GM18520 (cell line): ENCODE results near the gene SBSN.

Source experiments
- ATAC-seq: cut with Tn5 transposase; IDR thresholded peaks from one replicate; pipeline ENCODE4 v1.9.1; 2021; ENCODE audit not compliant: unreplicated experiment

Gene SBSN

DNA sequence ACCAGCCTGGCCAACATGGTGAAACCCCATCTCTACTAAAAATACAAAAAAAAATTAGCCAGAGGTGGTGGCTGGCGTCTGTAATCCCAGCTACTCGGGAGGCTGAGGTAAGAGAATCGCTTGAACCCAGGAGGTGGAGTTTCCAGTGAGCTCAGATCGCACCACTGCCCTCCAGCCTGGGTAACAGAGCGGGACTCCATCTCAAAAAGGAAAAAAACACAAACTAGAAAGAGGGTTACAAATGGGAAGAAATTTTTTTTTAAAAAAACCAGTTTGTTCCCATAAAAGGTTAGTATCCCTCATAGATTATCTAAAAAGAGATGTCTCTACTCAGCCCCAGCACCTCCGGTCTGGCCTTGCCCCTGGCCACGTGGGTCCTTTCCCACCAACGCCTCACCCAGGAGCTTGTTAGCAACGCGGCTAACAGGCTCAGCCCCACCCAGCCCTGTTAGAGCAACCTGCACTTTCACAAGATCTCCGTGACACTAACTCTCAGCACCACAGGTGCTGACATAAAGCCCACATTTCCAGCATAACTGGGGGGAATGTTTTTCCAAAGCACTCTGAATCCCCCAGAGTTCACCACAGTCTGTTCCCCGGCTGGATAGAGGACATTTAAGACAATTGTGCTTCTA, 19.0 kb downstream of the SBSN start:
- no peak for ATAC-seq

DNA sequence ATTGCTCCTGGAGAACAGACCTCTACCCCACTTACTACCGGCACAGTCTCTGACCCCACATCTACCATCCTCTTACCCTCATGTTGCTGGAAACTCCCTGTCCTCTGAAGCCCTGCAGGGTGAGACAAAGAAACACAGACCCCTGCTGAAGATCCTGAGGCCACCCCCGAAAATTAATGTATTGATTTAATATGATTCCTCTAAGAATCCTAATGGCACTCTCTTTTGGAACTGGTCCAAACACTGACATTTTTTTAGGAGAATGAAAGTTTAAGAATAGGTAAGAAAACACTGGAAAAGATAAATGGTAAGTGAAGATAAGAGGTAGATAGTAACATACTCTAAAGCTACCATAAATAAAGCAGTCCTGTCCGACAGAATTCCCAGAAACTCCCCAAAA, 20.0 kb downstream of the SBSN start:
- no peak for ATAC-seq

DNA sequence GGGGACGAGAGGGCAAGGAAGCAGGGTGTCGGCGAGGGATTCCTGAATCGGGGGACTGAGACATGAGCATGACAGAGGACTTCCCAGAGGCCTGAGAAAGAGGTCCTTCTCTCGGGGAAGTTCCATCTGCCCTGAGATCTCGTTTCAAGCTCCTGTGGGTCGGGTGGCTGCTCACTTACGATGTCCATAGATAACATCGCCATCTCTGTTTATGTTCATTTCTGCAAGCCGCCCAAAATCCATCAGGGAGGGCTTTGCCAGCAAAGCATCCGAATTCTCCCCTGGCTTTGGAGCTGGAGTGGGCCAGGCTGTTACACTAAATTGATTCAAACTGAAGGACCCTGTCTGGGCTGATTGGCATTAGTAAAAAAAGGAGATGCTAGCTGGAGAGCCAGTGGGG, 20.6 kb downstream of the SBSN start:
- no peak for ATAC-seq

DNA sequence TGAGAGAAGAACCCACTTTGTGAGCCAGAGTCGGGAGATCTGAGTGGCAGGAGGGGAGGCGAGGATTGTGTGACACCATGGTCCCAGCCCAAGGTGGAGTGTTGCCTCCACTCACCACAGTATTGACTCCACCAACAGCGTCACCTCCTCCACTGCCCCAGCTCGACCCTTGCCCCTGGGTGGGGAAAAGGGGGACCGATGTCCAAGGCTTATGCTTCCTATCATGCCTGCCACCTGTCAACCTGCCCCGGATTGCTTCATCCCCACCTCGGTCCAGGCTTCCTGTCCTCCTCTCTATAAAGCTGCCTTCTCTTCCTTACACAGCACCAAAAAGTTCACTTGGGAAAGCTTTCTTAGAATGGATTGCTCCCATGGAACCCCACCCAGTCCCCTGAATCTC, 22.1 kb downstream of the SBSN start:
- ATAC-seq: no peak

DNA sequence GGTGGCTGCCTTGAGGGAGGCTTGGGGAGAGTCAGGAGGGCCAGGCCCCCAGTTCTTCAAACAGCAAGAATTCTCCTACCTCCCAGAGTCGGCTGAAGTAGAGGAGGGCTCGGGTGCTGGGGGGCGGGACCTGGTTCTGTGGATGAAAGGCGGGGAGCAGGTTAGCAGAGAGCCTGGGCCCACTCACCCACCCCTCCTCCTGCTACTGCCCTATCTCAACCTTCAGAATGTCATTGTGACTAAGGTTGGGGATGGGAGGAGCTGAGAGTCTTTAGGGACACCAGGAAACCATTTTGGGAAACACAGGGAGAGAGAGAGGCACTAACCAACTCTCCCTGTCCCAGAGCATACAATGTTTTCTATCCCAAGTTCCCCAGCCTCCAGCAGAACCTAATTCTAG, 25.4 kb downstream of the SBSN start:
- no peak for ATAC-seq

DNA sequence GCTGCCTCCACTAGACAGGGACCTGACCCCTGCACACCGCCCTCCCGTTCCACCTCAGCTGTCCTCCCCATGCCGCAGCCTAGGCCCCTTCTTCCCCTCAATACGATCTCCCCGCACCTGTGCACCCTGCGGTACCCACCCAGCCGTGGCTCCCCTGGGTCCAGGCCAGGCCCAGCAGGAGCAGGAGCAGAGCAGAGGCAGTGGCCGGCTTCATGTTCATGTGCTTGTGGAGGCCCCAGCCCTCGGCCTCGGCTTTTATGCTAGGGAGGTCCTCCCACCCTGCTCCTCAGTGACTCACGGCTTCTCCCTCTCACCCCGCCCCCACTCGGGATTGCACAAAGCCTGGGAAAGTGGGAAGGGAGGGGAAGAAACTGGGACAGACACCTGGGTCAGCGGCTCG, 26.4 kb downstream of the SBSN start:
- ATAC-seq: no peak

DNA sequence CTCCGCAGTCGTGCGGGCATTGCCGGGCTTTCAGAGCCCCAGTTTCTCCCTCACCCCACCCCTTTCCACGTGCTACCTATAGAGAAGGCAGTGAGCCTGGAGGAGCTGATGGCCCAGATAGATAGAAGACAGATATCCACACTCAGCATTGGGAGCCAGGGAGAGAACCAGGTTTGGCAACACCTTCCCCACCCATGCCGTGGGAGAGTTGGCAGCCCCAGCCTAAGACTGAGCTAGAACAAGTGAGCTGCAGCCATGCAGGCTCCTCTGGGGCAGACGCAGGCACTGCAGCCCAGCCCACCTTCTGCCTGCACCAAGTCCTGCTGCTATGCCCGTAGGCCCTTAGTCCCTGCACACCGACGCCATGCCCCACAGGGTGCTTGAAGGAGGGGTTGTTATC, 27.5 kb downstream of the SBSN start:
- no peak for ATAC-seq

DNA sequence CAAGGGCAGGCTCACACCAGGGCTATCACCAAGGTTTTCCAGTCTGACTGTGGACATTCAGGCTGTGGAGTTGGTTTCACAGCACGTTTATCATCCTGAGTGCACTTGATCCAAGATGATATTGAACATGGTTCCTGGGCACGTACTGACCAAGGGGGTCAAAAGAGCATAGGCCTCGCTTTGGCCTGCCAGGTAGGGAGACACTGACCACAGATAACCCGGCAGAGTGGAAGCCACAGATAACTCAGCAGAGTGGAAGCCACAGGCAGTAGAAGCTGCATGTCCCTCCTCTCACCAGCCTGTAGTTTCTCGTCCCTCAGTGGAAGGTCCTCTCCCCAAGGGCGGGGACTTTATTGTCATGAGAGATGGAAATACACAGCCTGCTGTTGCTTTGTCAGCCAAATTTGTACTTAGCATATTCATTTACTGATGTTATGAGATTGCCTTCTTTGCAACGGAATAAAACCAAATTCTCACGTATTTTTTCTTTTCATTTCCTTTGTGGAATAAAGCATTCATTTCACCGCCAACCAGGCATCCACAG, 29.1 kb downstream of the SBSN start:
- ATAC-seq: no peak

DNA sequence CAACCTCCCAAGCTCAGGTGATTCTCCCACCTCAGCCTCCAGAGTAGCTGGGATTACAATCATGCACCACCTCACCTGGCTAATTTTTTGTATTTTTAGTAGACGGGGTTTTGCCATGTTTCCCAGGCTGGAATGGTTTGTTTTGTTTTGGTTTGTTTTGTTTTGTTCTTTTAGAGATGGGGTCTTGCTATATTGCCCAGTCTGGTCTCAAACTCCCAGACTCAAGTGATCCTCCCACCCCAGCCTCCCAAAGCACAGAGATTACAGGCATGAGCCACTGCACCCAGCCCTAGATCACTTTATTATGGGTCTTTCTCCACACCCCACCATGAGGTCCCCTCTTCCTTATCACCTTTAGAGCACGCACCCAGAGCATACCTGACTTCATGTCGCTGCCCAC, 29.9 kb downstream of the SBSN start:
- ATAC-seq: no peak

DNA sequence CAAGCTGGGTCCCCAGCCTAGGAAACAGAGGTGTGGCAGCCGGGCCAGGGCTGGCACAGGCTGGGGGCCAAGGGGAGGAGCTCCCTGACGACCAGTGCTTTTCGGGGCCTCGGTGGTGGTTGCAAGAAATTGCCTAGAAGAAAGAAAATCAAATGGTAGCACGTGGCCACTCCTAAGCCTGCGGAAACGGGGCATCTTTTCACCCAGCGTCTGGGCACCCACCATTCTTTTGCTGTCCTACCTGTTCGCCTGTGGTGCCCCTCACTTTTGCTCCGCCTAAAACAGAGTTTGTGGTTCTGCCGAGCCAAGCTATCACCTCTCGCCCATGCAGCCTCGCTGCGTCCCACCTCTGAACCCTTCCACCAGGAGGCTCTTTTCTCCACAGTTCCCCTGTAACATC, 30.7 kb downstream of the SBSN start:
- ATAC-seq: no peak

DNA sequence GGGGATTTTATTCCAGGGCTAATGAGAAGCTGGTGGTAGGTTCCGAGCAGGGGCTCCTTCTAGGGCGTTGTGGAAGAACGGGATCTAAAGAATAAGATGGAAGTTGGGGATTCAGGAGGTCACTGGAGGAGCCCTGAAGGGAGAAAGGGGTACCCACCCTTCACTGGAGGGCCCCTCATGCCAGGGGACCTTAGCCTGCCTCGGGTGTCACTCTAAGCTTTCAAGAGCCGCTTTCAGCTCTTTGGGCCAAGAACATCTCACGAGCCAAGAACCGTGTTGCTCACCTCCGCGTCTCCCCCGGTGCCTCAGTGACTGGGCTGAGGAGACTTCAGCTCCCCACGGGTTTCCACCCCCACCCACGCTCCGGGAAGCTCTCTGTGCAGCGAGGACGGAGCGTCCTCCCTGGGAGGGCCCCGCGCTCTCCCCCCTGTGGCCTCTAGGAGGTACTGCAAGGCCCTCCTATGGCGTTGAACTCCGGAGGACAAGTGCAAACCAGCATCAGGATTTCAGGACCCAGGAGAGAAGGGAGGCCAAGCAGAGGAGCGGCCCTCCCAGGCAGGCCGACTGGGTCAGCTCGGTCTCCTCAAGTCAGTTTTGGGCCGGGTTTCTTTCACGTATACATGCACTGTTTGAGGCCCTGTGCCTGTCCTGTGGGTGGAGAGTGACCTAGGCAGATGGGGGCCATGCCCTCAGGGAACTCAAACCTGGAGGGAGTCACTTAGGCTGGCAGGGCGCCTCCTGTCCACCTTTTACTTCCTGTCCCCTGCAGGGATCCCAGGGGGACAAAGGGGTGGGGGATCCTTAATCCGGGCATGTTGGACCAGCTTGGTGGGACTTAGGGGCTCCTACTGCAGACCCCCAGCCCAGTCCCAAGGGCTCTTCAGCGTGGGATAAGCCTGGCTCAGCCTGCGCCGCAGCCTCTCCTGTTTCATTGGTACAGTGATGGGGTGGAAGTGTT, 32.7 kb downstream of the SBSN start:
- no peak for ATAC-seq

DNA sequence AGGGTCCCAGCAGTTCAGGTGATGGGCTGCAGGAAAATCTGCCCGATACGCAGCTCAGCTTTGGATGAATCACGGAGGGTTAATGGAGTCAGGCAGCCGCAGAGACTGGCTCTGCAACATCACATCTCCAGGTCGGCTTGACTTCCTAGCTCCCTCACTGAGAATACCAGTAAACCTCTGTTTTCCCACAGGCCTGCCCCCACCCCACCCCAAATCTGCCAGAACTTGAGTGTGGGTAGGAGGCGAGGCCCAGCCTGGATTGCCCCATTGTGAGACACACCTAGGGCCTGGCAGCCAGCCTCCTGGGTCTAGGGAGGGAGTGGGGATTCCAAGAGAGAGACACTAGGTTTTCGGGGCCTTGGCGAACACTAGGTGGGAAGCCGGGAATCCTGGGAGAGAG, 34.1 kb downstream of the SBSN start:
- no peak for ATAC-seq

DNA sequence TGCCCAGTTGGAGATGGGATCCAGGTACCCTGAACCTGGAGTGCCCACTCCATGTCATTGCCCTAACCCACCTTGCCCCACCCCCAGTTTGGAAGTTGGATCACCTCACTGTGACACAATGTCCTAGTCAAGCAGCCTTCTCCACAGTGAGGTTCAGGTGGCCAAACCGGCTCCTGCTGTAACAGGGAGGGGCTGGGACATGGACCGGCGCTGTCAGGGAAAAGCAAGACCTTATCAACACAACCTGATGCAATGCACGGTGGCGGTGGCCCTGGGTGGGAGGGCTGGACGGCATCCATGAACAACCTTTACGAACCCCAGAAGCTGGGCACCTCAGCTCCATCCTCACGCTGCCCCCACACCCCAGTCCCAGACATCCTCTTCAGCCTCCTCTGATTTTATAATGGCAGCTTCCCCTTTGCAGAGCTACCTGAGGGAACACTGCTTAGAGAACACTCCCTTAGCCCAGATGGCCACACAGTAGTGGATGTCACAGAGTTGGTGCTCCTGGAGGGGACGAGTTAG, 36.2 kb downstream of the SBSN start:
- ATAC-seq: no peak

DNA sequence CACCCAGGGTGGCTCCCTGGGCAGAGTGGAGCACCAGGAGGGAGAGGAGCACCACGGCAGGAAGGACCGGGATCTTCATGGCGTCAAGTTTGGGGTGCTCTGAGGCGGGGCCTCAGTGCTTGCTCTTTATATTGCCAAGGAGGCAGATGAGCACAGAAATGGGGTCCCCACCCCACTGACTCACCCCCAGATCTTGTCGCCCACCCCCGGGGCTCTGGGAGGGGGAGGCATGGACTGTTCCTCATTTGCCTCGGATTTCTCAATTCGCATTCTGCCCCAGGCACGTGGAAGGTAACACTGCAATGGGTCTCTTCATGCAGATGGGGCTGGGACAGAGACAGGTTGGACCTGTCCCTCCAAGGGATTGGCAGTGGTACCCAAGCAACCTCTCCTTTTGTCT, 37.7 kb downstream of the SBSN start, which contains the start of gene KRTDAP:
KRTDAP (minus strand) TSS at position 101 of the 400 bp plus-strand sequence; CDS start at position 79, 22 bp downstream.
- ATAC-seq: no peak

DNA sequence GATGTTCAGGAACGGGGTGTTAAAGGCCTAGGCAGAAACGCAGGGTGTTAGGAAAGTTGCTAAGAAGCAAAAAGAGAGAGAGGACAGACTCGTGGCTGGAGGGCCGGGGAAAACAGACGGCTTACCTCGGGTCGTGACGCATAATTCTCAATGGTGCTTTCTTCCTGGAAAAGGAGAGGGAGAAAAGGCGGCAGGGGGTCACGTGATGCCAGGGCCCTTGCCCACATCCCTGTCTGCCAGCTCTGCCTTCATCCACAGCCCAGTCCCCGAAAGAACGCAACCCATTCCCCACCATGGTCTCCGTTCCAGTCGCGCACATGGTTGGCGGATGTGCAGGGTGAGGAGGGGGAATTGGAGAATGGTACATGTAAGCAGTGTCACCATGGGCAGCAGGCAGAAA, 39.4 kb downstream of the SBSN start:
- no peak for ATAC-seq

DNA sequence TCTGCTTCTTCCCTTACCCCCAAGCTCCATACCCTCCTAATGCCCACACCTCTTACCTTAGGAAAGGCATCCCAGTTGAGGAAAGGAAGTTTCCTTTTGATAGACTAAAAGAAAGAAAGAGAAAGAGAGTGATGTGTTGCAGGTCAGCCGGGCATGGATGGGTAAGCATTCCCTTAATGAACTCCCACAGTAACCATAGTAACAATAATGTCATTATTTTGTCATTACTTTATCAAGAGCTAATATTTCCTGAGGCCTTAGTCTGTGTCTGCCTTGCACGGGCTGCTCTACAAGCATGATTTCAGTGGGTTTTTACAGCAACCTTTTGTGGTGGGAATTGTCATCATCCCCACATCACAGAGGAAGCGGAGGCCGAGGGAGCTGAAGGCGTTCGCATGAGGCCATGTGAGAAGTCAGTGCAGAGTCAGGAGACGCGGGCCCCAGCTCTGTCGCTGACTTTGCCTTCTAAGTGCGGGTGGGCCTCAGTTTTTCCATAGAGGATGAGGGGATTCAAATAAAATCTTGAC, 40.4 kb downstream of the SBSN start:
- ATAC-seq: no peak

DNA sequence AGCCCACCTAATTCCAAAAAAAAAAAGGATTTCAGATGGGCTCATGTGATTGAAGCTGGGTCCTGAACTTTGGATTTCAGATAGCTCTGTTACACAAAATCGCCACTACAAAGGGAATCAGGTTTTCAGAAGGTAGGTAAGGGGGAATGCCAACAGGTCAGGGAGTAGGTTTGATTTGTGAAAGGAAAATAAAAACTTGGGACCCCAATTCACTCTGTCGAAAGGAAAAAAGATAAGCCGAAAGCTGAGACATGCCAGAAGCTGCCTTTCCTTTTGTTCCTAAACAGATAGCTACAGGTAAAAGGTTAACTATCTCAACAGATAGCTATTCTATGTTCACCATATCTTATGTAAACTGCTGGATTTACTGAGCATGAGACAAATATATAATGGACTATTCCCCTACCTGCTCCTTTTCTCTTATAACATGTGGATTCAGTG, 41.8 kb downstream of the SBSN start:
- no peak for ATAC-seq

DNA sequence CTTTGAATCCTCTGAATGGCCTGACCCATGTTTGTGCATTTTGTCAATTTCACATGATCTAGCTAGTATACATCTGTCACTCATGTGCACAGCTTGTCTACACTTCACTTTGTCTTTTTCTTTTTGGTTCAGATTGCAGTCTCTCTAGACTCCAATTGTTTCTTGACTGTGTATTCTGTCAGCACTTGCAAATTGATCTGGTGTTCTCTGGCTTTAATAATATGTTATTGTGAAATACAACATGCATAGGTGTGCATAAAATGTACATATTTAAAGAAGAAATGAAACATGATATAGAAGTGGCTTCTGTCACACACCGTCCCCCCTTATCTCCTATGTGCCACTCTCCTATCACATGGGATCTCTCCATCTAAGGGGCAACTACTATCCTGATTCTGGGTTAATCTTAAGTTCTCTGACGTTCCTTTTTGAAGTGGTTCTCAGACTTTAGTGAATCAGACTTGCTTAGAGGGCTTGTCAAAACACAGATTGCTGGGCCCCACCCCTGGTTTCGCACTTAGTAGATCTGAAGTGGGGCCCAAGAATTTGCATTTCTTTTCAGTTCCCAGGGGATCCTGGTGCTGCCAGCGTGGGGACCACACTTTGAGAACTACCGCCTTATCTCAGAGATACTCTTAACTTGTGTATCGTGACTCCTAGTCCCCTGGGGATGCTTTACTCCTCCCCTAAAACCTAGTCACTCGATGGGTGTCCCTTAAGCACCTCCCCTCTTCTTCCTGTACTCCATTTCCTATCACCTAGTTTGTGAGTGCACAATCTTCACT, 43.7 kb downstream of the SBSN start:
- ATAC-seq: no peak

DNA sequence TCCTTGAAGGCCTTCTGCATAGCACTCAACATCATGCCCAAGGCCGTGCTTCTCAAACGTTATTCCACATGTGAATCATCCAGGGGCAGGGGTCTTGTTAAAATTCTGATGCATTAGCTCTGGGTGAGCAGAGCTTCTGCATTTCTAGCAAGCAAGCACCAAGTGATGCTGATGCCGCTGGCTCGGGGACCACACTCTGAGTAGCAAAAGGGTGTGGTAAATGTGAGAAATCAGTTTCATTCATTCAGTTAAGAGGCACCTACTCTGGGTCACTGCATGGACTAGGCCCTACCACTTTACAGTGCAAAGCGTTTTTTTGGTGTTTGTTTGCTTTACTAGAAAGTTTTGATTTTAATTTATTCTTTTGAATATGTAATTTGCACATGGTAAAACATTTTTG, 45.0 kb downstream of the SBSN start:
- ATAC-seq: no peak

DNA sequence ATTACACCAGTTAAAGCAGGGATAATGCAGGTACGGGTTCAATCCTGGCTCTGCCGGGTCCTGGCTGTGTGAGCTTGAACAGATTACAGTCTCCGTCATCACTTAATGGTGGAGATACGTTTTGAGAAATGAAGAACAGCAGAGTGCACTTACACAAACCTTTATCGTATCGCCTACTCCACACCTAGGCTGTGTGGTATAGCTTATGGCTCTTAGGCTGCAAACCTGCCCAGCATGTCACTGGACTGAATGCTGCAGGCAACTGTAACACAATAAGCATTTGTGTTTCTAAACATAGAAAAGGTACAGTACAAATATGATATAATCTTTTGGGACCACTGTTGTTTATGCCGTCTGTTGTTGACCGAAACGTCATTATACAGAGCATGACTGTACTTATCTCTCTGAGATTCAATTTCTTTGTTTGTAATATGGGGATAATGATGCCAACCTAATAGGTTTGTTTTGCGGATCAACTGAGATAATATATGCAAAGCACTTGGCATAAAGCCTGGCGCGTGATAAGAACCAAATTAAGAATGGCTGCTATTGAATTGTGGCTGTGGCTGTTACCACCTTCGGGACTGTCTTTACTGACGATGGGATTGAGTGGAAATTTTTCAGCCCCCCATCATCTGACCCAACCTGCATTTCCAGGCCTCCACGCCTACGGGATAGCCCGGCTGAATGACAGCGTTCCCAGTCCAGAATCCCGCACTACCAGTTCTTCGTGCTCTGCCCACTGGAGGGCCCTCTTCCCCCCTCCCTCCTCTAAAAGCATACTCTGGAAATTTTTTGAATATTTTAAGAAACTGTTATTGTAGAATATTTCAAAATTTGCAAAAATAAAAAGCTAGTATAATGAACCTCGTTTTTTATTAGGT, 49.1 kb downstream of the SBSN start:
- ATAC-seq: no peak
